ENCODE results near the gene TCEANC2.

The TCEANC2 gene

DNA sequence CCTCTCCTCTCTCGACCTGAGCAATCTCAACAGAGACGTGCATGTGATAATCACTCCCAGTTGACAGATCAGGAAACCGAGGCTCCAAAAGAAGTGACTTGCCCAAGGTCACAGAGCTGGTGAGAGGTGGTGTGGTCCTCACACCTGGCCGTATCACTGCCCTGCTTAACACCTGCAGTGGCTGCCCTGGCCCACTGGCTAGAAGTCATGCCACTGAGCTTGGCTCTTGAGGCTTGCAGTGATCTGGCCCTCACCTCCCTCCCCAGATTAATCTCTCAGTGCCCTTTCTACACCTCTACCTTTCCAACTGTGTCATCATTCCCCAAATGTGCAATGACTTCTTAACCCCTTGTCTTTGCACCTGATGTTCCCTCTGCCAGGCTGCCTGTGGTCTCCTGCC, 60.6 kb downstream of the TCEANC2 start:
- DNase-seq (ENCODE audit: low read depth in 2 of 2), result no peak

DNA sequence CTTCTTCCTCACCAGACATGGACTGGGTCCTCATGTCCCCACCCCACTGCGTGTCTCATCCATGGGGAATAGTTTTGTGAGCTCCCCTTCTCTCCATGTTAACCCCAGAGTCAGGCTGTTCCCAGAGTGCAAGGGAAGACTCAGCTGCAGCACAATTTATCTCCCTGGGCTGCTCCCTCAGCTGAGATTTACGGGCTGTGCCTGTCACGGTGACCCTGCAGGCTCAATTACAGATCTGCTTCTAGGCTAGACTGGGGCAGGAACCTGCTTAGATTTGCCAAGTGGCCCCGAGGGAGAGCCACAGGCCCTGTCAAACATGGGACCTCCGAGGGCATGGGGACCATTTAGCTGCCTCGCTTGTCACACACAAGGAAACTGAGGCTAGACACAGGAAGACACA, 61.5 kb downstream of the TCEANC2 start:
- DNase-seq (ENCODE audit: low read depth in 2 of 2), result no peak

DNA sequence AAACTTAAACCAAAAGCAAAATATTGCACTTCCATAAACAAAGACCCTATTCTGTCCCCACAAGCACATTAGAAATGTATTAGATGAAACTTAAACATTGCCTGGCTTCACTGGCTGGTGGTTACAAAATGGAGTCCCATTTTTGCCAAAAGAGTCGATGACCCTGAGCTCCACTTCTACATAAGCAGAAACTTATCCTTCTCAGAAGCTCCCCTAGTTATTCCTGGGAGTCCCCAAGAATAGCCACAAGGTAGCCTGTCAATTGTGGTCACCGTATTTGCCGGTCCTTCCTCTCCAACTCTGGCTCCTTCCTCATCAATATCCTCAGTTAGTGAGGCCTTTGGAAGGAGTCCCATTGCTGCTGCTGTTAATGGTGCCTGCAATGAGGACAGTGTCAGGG, 62.1 kb downstream of the TCEANC2 start:
- DNase-seq (ENCODE audit: low read depth in 2 of 2), result no peak

DNA sequence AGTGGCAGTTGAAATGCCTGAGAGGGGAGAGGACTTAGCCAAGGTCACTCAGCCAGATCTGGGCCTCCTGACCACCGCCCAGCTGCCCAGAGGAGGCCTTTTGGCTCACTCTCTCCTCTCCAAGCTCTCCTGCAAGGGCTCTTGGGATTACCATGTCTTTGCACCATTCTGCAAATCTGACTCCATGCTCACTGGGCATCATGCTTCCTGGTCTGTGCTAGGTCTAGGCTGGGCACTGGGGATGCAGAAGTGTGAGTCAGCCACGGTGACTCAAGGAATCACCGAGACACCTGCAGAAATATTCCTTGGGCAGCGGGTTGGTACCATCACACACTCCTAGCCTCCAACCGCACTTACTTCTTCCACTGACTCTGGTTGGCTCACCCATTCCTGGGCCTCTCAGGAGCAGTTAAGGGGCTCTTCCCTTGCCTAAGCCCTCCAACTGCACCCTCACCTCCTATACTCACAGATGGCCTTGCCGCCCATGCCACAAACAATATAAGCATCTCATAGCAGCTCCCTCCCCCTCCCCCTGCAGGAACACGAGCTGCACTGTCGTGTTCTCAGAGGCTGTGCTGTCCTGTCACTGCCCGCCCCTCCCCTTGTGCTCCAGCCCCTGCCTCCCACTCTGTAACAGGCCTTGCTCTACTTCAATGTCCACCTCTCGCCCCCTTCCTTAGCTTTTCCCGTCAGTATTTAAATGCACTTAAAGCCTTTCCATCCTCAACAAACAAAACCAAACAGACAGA, 64.6 kb downstream of the TCEANC2 start:
- DNase-seq (ENCODE audit: low read depth in 2 of 2), result no peak

DNA sequence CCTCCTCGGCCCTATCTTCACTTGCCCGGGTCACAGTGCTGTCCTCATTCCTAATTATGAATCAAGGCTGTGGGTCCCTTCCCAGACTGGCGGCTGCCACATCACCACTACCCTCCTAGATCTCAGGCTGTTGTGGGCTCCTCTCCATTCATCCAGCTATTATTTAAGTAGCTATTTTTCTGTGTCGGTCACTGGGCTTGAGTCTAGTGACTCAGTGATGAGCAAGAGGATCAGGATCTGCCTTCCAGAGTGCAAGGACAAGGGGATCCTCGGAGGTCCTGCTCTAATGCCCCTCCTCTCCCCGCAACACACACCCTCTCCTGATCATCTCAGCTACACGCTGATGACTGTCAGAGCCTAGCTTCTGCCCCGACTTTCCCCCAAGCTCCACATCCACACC, 65.3 kb downstream of the TCEANC2 start:
- no peak for DNase-seq (ENCODE audit: low read depth in 2 of 2)

DNA sequence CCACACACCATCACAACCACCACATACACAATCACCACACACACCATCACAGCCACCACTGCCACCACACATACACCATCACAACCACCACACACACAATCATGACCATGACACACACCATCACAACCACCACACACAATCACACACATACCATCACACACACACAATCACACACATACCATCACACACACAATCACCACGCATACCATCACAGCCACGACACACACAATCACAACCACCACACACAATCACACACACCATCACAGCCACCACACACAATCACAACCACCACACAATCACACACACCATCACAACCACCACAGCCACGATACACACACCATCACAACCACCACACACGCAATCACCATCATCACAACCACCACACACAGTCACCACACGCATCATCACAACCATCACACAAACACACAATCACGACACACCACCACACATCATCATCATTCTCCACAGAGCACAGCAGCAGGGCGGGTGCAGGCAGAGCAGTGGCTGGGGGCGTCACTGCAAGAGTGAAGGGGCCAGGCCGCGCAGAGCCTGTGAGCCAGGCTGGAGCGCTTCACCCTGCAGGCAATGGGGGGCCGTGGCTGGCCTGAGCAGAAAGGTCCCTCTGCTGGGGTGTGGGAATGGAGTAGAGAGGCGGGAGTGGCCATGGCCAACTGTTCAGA, 66.8 kb downstream of the TCEANC2 start:
- no peak for DNase-seq (ENCODE audit: low read depth in 2 of 2)

DNA sequence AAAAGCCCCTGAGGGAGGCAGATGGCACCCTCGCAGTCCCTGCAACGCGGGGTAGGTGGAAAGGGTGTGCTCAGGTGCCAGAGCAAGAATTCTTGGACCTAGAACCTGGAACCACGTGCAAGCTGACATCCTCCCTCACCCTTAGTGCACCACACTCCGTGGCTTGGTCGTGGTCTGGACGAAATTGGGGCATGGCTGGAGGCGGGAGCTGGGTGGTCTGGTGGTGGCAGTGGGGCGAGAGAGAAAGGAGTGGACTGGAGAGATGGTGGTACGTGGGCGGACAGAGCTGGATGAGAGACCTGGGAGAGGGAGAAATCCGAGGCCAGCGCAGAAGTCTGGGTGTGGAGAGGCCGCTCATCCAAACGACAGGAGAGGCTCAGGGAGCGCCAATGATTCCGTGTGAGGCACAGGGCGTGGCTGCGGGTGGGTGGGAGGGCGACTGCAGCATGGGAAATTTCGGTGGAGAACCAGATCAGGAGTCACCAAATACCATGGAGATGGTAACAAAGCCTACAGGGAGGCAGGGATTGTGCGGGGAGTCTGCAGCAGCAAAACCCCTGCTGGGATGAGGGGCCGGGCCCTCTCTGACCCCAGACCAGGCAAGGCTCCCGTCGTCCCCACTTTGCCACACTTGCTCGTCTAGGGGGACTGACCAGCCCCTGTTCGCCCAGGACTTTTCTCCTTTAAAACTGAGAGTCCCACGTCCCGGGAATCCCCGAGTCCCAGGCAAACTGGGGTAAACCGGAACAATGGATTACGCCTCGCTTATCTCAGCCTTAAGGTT, 67.5 kb downstream of the TCEANC2 start:
- no peak for DNase-seq (ENCODE audit: low read depth in 2 of 2)

DNA sequence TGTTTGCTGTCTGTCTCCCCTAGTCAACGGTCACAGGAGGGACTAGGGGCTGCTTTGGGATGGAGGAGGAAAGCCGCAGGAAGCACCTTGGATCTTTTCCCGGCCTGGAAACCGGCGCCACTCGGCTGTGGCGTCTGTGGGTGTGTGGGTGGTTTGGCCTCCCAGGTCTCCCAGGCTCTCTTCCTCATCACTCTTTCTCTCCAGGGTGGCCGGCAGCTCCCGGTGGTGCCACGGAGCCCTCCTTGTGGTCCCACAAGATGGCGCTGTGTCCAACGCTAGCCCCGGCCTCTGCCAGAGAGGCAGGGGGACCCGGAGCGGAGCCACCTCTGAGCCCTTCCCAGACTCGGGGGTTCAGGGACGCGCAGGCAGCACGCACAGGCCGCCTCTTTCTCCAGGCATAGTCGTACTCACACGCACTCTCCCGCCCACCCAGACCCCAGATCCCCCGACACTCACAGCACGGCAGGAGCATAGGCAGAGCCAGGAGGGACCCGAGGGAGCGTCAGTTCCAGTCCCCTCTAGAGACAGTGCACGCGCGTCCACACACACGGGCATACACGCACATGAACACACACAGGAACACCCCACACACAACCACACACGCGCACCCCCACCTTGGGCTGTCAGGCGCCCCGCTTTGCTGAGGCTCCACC, 68.2 kb downstream of the TCEANC2 start:
- DNase-seq (ENCODE audit: low read depth in 2 of 2), result peak; percentile 24 to 46

DNA sequence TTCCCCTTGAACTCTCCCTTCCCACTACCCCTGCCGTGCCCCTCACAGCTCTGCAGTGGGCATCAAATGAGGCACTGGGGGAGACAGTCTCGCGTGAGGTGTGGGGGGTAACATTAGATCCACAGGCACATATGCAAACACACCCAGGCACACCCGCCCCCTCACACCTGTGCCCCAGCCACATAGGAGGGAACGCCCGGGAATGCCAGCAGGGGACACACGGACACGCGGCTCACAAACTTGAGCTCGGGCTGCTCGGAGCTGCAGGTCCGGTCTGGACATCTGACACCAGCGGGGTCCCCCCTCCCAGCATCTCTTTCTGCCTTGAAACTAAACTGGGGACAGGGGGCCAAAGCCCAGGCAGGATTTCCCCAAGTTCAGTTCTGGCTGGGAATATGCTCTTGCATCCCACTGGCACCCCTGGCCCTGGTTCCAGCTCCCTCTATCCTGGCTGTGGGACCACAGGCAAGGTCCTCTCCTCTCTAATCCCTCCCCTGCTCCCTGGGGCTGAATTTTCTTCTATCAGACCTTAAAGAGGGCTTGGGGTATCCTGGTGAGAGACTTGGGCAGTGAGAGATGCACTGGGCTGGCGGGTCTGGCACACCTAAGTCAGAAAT, 68.8 kb downstream of the TCEANC2 start:
- DNase-seq (ENCODE audit: low read depth in 2 of 2), result no peak

DNA sequence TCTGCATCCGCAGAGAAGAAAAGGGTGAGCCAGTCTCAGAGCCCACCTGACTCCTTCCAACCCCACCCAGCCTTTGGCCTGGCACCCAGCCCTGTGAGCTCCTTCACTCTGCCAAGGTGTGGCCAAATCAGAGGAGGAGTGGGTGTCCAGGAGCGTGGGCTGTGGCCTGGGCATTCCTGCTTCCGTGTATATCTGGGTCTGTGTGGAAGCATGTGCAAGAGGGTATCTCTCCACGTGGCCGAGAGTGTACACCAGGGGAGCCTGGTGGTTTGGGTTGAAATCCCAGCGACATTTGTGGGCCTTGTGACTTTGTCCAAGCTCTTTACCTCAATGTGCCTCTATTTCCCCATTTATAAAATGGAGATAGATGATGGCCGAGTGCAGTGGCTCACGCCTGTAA, 69.6 kb downstream of the TCEANC2 start:
- DNase-seq (ENCODE audit: low read depth in 2 of 2), result no peak

DNA sequence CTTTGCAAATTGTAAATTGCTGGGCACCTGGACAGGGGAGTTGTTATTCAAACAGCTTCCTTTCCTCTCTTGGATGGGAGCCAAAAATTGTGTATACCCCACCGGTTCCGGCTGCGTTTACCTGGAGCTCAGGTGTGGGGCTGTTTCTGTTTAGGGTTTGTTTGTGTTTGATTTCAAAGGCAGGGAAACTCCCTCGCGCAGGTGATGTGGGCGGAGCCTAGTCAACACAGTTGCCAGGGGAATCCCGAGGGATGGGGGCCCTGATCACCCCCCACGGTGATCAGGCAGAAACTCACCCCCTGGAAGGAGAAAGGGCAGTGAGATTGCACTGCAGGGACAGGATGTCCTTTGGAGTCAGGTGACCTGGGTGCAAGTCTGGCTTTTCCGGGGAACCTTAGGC, 71.1 kb downstream of the TCEANC2 start:
- DNase-seq (ENCODE audit: low read depth in 2 of 2), result no peak

DNA sequence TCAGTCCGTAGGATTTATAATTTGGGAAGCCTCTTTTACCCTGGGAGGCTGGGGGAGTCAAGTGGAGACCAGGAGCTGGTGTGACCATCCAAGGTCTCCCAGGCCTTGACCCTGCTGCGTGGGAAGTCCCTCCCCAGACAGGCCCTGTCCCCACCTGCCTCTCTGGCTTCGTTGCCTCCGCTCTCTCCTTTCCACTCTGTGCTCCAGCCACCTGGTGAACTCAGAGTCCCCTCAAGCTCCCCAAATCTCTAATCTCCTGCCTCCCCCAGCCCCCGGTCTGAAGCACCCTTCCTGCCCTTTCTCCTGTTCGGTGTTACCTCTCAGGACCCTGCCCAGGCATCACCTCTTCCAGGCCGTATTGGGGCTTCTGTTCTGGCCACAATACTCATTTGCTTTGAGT, 71.5 kb downstream of the TCEANC2 start:
- no peak for DNase-seq (ENCODE audit: low read depth in 2 of 2)

DNA sequence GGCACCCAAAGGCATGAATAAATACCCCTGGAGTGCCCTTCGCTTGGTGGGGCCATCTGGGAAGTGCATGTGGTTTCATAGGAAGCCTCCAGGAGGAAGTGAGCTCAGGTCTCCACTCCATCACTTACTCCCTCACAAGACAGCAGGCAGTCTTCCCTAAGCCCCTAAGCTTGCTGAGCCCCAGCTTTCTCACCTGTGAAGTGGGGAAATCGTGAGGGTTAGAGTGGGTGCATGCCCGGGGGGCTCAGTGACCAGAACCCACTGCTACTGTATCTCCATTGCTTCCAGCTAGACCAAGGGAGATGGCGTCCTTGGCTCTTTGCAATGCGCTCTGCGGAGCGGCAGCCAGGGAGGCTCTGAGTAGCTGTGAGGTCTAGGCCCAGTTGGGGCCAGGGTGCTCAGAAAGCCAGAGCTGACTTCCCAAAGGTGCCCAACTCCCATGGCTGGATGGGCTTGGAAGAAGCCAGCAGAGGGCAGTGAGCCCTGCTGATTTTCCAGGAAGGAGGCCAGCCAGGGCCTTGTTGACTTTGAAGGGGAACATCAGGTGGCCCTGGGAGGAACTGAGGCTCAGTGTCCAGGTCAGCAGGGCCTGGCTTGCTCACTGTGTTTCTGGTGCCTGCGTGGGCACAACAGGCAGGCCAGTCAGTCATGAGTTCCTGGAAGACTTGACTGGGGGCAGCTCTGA, 72.1 kb downstream of the TCEANC2 start:
- DNase-seq (ENCODE audit: low read depth in 2 of 2), result no peak

DNA sequence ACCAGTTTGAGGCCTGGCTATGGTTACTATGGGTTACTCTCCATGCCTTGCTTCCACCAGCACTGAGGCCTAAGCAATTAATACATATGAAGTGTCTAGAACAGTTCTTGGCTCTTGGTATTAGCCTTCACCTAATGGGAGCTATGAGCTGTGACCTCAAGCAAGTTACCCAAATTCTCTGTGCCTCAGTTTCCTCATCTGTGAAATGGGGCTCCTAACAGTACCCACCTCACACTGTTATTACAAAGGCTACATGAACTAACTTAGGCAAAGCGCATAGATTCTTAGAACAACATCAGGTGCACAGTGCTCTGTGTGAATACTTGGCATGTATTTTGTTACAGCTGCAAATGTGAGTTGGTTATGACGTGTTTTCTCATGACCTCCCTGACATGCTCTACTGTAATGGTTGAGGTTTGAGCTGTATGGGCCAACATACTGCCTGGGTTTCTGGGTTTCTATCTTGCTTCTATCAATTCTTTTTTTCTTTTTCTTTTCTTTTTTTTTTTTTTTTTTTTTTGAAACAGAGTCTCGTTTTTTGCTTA, 72.9 kb downstream of the TCEANC2 start:
- no peak for DNase-seq (ENCODE audit: low read depth in 2 of 2)

DNA sequence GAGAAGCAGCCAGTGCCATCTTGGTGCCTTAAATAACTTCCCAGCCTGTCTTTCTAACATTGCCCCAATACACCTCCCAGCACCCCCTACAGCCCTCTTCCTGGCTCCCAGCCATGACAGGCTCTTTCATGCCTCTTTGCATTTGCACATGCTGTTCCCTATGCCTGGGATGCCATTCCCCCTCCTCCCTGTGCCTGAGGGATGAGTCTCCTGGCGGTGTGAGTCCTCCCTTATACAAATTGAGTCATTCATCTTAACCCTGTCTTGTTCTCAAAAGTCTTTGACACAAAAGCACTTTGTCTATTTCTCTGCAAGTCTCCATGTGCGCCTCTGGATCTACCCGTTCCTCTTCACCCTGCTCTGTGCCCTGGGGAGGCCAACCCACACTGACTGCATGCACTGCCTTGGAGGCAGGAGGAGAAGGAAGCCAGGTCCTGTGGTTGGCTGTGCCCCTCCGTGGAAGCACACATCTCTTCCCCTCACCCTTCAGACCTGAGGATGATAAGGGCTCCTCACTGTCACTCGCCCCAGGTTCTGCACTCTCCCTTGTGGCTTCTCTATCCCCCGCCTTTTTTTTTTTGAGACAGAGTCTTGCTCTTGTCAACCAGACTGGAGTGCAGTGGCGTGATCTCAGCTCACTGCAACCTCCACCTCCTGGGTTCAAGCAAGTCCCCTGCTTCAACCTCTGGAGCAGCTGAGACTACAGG, 74.3 kb downstream of the TCEANC2 start:
- no peak for DNase-seq (ENCODE audit: low read depth in 2 of 2)

DNA sequence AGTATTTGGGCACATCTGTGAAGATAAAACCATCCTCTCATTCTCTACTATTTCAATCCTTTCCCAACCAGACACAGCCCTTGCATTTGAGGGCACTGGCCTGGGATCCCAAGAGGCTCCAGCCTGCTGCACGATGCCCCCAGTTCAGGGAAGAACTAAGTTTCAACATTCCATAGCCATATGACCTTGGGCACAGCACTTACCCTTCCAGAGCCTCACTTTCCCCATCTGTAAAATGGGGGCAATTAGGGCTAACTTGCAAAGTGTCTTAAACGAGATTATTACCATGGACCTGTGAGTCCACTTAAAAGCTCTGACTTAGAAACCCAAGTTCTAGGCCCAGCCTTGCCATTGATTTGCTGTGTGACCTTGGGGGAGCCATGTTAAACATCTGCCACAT, 76.5 kb downstream of the TCEANC2 start:
- DNase-seq (ENCODE audit: low read depth in 2 of 2), result no peak

DNA sequence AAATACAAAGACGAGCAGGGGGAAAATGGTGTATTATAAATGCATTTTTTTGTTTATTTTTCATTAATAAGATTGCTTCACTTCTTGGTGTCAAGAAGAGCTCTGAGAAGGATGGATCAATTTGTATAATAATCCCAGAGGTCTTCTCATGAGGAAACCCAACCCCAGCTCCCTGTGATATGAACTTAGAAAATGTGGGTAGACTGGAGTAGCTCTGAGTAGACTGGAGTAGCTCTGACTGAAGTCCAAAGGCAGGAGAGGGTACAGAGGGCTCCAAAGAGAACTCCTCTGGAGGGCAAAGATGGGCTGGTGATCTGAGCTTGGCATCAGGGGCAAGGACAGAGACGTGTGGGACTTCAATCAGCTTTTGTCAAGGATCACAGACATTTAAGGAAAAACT, 78.0 kb downstream of the TCEANC2 start:
- no peak for DNase-seq (ENCODE audit: low read depth in 2 of 2)

DNA sequence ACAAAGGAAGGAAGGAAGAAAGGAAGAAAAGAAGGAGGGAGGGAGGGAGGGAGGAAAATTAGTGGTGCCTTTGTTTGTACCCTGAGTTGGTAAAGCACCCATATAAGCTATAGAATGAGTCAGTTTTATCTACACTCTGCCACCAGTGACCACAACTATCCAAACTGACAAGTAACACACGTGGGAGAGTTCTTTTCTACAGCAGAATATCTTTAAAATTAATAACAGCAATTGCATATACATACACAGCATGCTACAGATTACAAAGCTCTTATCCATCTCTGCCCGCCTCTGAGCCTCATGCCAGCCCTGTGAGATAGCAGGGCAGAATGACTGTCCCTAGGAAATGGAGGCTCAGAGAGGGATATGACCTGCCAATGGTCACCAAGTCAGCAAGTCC, 79.1 kb downstream of the TCEANC2 start:
- DNase-seq (ENCODE audit: low read depth in 2 of 2), result no peak

DNA sequence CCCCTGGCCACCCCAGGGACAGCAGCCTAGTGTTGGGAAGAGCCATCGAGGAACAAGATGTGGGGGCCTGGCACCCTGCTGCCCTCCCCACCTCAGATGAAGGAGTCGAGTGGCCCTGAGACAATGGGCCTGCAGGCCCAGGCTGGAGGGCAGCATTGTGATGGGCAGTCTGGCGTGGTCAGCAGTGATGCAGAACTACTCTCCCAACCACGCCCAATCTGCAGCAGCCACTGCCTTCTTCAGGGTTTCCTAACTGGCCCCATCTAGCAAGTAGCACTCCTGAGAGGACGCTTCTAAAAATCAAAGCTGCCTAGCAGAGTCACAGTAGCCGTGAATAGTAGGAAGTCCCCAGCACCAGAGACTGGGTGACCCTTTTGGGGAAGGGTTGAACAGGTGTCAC, 80.9 kb downstream of the TCEANC2 start:
- DNase-seq (ENCODE audit: low read depth in 2 of 2), result no peak

DNA sequence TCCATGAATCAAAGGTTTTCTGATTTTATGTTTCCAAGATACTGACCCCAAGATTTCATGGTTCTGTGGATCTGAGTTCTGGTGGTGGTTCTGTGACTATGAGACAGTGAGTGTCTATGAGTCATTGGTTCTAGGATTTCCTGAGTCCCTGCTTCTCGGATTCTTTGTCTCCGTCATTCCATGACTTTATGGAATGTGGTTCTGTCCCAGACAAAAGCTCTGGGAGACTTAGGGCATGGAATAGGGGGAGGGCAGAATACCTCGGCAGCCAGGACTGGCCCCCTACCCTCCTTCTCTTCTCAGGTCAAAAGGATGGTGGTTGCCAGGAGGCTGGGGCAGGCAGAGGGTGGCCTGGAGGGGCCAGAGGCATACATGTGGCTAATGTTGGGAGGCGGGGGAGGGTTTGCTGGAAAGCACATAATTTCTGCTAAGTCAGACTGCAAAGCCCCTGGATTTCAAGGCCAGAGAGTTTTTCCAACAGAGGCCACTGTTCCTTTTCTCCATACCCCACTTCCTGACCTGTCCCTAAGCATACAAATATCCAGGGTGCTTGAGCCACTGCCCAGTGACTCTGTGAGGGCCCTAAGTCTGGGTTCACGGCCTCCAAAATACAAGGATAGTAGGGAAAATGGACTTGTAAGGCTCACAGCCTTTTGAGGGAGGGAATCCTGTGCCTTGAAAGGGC, 82.2 kb downstream of the TCEANC2 start:
- DNase-seq (ENCODE audit: low read depth in 2 of 2), result no peak
